ENCODE measurements around the gene ARHGAP30. TPM values are rescaled to one million over a fixed set of nuclear protein-coding genes. Genes with fewer than 3 reads are reported as not detected.

The ARHGAP30 gene
- total RNA-seq, 1 donor from 2014 or later = 2.4 TPM

- Histone ChIP-seq H3K27ac (replicated peaks) (no peak overlapping the region), H3K9me3 (replicated peaks) (no peaks in the 10 kb centered on the region), H3K4me3 (no peak overlapping the region), H3K4me1 (no peaks in the 10 kb centered on the region), H3K36me3 (no peaks in the 10 kb centered on the region), H3K27me3 (ENCODE audit: low read depth) (peaks cover 23% of the 10 kb centered on the region)
- no peak for DNase-seq
- intact Hi-C loops (cut with micrococcal nuclease) = no loop called here
- TF ChIP-seq CTCF (IDR thresholded peaks at IDR 0.05; ENCODE audit: borderline replicate concordance) = no peak
Observed at GRCh38 chr1:161080441-161081405, 11.0 kb upstream of the ARHGAP30 start.

DNA sequence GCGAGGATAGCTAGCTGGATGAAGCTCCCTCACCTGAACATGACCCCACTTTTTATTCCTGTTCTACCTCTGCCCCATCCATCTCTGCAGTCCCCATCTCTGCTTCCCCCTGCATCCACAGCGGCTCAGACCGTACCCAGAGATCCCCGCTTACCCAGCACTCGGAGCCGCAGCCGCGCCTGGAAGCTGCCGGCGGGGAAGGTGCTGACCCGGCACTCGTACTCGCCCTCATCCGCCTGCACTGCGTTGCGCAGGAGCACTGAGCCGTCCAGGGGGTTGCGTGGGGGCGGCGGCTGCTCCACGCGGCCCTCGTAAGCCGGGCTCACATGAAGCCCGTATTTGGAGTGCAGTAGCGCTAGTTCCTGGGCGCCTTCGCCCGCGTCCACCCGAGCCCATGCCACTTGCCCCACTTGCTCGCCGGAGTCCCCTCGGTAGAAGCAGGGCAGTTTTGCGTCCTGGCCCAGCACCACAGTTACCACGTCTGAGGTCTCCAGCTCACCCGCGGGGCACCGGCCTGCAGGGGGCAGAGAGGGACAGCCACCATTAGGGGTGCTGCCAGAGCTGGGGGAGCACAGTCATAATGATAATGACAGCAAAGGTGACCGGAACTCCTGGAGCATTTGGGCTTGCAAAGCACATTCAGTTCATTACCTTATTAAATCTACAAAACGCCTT is 9.9 kb upstream of the ARHGAP30 start:
- intact Hi-C loops (cut with micrococcal nuclease) = no loop called here
- no peak for TF ChIP-seq CTCF (IDR thresholded peaks at IDR 0.05; ENCODE audit: borderline replicate concordance)

GRCh38 chr1:161077426-161077825 is 7.7 kb upstream of the ARHGAP30 start:
- H3K4me1 ChIP-seq = no peaks in the 10 kb centered on the region
- peaks cover 23% of the 10 kb centered on the region for H3K27me3 ChIP-seq (ENCODE audit: low read depth)
- no peaks in the 10 kb centered on the region for H3K36me3 ChIP-seq
- no peak overlapping the region for H3K4me3 ChIP-seq
- TF ChIP-seq CTCF (IDR thresholded peaks at IDR 0.05; ENCODE audit: borderline replicate concordance) = no peak
- H3K9me3 ChIP-seq (replicated peaks) = no peaks in the 10 kb centered on the region
- no peak for DNase-seq
- H3K27ac ChIP-seq (replicated peaks) = no peak overlapping the region
- intact Hi-C loops (cut with micrococcal nuclease) = no loop called here

More for the DNA sequence above, 9.9 kb upstream of the ARHGAP30 start:
- H3K36me3 ChIP-seq = no peaks in the 10 kb centered on the region
- peaks cover 23% of the 10 kb centered on the region for H3K27me3 ChIP-seq (ENCODE audit: low read depth)
- no peaks in the 10 kb centered on the region for H3K9me3 ChIP-seq (replicated peaks)
- H3K27ac ChIP-seq (replicated peaks) = no peak overlapping the region
- no peak overlapping the region for H3K4me3 ChIP-seq
- no peaks in the 10 kb centered on the region for H3K4me1 ChIP-seq
- DNase-seq = no peak

GRCh38 chr1:161076410-161076809 is 6.7 kb upstream of the ARHGAP30 start:
- no peak for TF ChIP-seq CTCF (IDR thresholded peaks at IDR 0.05; ENCODE audit: borderline replicate concordance)
- H3K4me1 ChIP-seq = no peaks in the 10 kb centered on the region
- H3K27ac ChIP-seq (replicated peaks) = no peak overlapping the region
- no peaks in the 10 kb centered on the region for H3K36me3 ChIP-seq
- no peak for DNase-seq
- intact Hi-C loops (cut with micrococcal nuclease) = no loop called here
- no peaks in the 10 kb centered on the region for H3K9me3 ChIP-seq (replicated peaks)
- H3K27me3 ChIP-seq (ENCODE audit: low read depth) = peaks cover 23% of the 10 kb centered on the region
- H3K4me3 ChIP-seq = no peak overlapping the region

DNA sequence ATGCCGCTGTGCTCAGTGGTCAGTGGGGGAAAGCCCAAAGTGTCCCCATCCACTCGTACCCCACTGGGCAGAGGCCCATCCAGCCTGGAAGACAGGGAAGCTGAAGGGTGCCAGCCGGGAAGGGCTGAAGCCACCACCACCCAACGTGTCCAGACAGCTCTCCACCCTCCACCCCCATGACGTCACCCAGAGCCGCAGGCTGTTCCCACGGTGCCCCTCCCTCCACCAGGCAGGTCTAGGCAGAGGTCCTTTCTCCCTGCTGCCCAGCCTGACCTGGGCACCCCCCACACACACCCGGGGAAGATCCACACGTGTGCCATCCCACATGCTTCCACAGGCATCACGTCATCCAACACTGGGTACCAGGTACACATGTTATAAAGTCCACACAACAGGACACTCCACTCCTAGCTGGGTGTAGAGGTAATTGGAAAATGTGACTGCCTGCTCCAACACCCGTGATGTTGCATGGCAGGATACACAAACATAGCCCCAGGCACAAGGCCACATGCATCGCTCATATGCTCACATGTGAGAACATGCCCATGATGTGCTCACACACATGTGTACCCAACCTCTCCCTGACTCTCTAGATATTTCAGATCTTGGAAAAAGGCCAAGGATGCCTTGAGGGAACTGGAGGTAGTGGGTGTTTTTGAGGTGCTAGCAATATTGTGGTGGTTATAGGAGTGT is 5.1 kb upstream of the ARHGAP30 start:
- no peak overlapping the region for H3K4me3 ChIP-seq
- no peaks in the 10 kb centered on the region for H3K4me1 ChIP-seq
- TF ChIP-seq CTCF (IDR thresholded peaks at IDR 0.05; ENCODE audit: borderline replicate concordance) = no peak
- no peaks in the 10 kb centered on the region for H3K36me3 ChIP-seq
- no peaks in the 10 kb centered on the region for H3K9me3 ChIP-seq (replicated peaks)
- peaks cover 20% of the 10 kb centered on the region for H3K27me3 ChIP-seq (ENCODE audit: low read depth)
- H3K27ac ChIP-seq (replicated peaks) = no peak overlapping the region
- intact Hi-C loops (cut with micrococcal nuclease) = no loop called here
- DNase-seq = no peak
